ENCODE measurements around the gene KCNMB1.
A peak's percentile ranks its signal among the peaks of the same experiment; 100 is the strongest.

KCNMB1 gene

GRCh38 chr5:170431571-170431970 is 42.4 kb upstream of the KCNMB1 start:
- TF ChIP-seq ZFX (IDR thresholded peaks at IDR 0.05; ENCODE audit: borderline replicate concordance): no peak
- no peak for TF ChIP-seq CTCF (IDR thresholded peaks at IDR 0.05)
- H3K27ac ChIP-seq: no peak overlapping the region

GRCh38 chr5:170430866-170431437 is 41.8 kb upstream of the KCNMB1 start:
- no peak overlapping the region for H3K27ac ChIP-seq
- TF ChIP-seq ZFX (IDR thresholded peaks at IDR 0.05; ENCODE audit: borderline replicate concordance): no peak

GRCh38 chr5:170430256-170430655 is 41.1 kb upstream of the KCNMB1 start:
- no peak overlapping the region for H3K27ac ChIP-seq
- no peak for TF ChIP-seq ZFX (IDR thresholded peaks at IDR 0.05; ENCODE audit: borderline replicate concordance)
- TF ChIP-seq CTCF (IDR thresholded peaks at IDR 0.05): no peak

GRCh38 chr5:170429014-170429413 is 39.8 kb upstream of the KCNMB1 start:
- H3K27ac ChIP-seq: no peak overlapping the region
- TF ChIP-seq ZFX (IDR thresholded peaks at IDR 0.05; ENCODE audit: borderline replicate concordance) (no peak), CTCF (IDR thresholded peaks at IDR 0.05) (no peak)

DNA sequence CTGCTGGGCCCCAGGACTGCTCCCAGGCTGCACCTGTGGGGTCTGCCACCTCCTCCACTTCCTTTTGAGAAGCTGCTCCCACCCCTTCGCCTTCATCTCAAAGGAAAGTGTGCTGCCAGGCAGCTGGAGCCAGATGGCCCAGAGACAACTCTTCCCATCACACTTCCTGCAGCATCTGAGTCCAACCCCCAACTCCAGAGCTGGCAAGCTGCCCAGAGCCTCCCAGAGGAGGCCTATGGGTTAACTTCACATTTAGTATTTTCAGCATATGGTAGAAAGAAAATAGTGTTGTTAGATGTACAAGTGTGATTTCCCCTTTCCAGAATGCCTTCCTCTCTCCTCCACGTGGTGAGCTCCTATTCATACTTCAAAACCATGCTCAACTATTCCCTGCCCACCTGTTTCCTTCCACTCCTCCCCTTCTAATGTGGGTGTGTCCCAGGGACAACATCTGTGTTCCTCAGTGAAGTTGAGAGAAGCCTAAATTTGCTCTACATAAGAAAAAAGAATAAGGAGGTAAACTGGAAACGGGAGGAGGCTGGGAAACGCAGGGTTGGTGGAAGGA is 38.6 kb upstream of the KCNMB1 start:
- no peak overlapping the region for H3K27ac ChIP-seq

GRCh38 chr5:170426786-170427185 is 37.6 kb upstream of the KCNMB1 start:
- no peak for TF ChIP-seq CTCF (IDR thresholded peaks at IDR 0.05)
- TF ChIP-seq ZFX (IDR thresholded peaks at IDR 0.05; ENCODE audit: borderline replicate concordance): no peak
- no peak overlapping the region for H3K27ac ChIP-seq

More for the DNA sequence above, 38.6 kb upstream of the KCNMB1 start:
- TF ChIP-seq ZFX (IDR thresholded peaks at IDR 0.05; ENCODE audit: borderline replicate concordance) (no peak), CTCF (IDR thresholded peaks at IDR 0.05) (no peak)

GRCh38 chr5:170426149-170426767 is 37.1 kb upstream of the KCNMB1 start:
- TF ChIP-seq CTCF (IDR thresholded peaks at IDR 0.05) (peak; percentile 34), ZFX (IDR thresholded peaks at IDR 0.05; ENCODE audit: borderline replicate concordance) (no peak)
- H3K27ac ChIP-seq: no peak overlapping the region
